ENCODE results near the gene LGI4. TPM values are rescaled to one million over a fixed set of nuclear protein-coding genes. Genes with fewer than 3 reads are reported as not detected.

The LGI4 gene
- total RNA-seq, 1 experiment from 2014 or later, result 0.32 TPM

DNA sequence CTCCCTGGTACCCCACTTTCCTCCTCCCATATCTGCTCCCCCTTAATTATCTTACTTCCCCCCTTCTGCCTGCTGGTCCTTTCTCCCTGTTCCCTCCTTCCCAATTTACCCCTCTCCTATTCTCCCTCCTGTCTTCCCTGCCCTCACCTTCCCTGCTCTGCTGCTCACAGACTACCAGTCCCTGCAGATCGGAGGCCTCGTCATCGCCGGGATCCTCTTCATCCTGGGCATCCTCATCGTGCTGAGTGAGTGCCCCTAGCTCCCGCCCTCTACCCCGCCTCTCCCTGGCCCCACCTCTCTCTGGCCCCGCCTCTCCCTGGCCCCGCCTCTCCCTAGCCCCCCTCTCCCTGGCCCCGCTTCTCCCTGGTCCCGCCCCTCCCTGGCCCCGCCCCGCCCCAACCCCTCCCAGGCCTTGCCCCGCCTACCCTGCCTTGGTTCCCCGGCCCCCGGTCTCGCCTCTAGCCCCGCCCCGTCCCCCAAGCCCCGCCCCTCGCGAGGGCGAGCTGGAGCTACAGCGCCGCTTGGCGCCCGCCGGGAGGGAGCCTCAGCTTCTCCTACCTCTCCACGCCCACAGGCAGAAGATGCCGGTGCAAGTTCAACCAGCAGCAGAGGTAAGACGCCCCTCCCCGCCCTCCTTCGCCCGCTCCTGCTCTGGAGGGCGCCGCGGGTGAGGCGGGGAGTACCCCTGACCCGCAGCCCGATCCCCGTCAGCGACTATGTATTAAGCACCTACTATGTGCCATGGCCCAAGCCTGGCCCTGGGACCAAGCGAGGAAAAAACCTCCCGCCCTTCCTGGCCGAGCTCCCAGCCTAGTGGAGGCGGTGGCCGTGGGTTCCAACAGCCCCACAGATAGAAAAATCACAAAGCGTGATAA is 6.3 kb upstream of the LGI4 start:
- RAD21 ChIA-PET (ENCODE audit: low non-redundant PET in 1 of 2, low total read pairs in 2 of 2, uncharacterized antibody in 2 of 2, unreplicated experiment in 2 of 2), result interaction anchor here (0.6 to 2.3 kb wide), 8 partner anchors 20 to 97 kb away, joined by 3 to 25 read pairs (median 5); no protein-coding TSS in a partner anchor
- Histone ChIP-seq H3K36me3 (ENCODE audit: control insufficient read depth in 1 of 2, insufficient read depth in 2 of 2, low read length in 2 of 2) (no peaks in the 10 kb centered on the region), H3K79me2 (ENCODE audit: insufficient read depth, low read length) (no peaks in the 10 kb centered on the region), H3K4me2 (ENCODE audit: low read length) (peak overlapping the region; percentile 95), H3K4me1 (ENCODE audit: control insufficient read depth in 1 of 2, insufficient read depth in 2 of 2, low read length in 2 of 2) (peaks cover 22 to 35% of the 10 kb centered on the region in 2 experiments), H2AFZ (ENCODE audit: low read depth, low read length, poor library complexity, severe bottlenecking) (no peak overlapping the region), H3K27ac (ENCODE audit: low read depth, low read length) (peak overlapping the region; percentile 32; the same call in 1 of the 2 replicates), H3K27me3 (ENCODE audit: insufficient read depth, low read length) (no peaks in the 10 kb centered on the region), H3K4me3 (replicated peaks in 1 of 2; ENCODE audit: low read depth in 1 of 2, low read length in 2 of 2) (peak overlapping the region; percentile 49 to 66), H3K9me3 (ENCODE audit: control insufficient read depth in 1 of 2, insufficient read depth in 1 of 2, low read depth in 1 of 2, low read length in 2 of 2) (no peaks in the 10 kb centered on the region), H3K9me2 (ENCODE audit: insufficient read depth) (no peaks in the 10 kb centered on the region), H3K9ac (ENCODE audit: low read length) (peak overlapping the region; percentile 56), H4K20me1 (ENCODE audit: insufficient read depth) (no peaks in the 10 kb centered on the region)
- DNase-seq (ENCODE audit: low read depth, low spot score) (peak; percentile 83), ATAC-seq (peak; percentile 85)
- intact Hi-C loops (cut with micrococcal nuclease), result no loop called here
- POLR2A ChIA-PET, result interaction anchor here (0.7 to 1.6 kb wide), 9 partner anchors 11 to 507 kb away, joined by 3 to 12 read pairs (median 3); partner anchors contain the start of gene COX6B1
- BruUV-seq (replicated peaks), result no TSS peak
- peak; percentile 14; the same call in 1 of the 2 replicates for TF ChIP-seq POLR2AphosphoS5 (IDR thresholded peaks at IDR 0.05; ENCODE audit: low read depth, low read length)
- TF ChIP-seq, protein P1, sequence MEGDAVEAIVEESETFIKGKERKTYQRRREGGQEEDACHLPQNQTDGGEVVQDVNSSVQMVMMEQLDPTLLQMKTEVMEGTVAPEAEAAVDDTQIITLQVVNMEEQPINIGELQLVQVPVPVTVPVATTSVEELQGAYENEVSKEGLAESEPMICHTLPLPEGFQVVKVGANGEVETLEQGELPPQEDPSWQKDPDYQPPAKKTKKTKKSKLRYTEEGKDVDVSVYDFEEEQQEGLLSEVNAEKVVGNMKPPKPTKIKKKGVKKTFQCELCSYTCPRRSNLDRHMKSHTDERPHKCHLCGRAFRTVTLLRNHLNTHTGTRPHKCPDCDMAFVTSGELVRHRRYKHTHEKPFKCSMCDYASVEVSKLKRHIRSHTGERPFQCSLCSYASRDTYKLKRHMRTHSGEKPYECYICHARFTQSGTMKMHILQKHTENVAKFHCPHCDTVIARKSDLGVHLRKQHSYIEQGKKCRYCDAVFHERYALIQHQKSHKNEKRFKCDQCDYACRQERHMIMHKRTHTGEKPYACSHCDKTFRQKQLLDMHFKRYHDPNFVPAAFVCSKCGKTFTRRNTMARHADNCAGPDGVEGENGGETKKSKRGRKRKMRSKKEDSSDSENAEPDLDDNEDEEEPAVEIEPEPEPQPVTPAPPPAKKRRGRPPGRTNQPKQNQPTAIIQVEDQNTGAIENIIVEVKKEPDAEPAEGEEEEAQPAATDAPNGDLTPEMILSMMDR (IDR thresholded peaks at IDR 0.05 in 2 of 3, conservative IDR thresholded peaks at IDR 0.05 in 1 of 3; ENCODE audit: borderline replicate concordance in 1 of 3, insufficient read depth in 1 of 3, low read depth in 2 of 3, low read length in 2 of 3), result peak; percentile 44 to 47 (median 46); a peak in 4 of 6 replicates
- TF ChIP-seq ZNF274 (IDR thresholded peaks at IDR 0.05; ENCODE audit: low read depth, low read length), result no peak
- no peak for TF ChIP-seq SP1 (IDR thresholded peaks at IDR 0.05; ENCODE audit: low read depth)
- no peak for TF ChIP-seq CEBPB (IDR thresholded peaks at IDR 0.05; ENCODE audit: low read depth)
- no peak for TF ChIP-seq CBX3 (IDR thresholded peaks at IDR 0.05; ENCODE audit: low read depth)
- peak; percentile 72 for TF ChIP-seq RAD21 (IDR thresholded peaks at IDR 0.05; ENCODE audit: low read depth)
- CTCF ChIA-PET, result interaction anchor here (0.6 to 2.7 kb wide), 23 partner anchors 11 to 303 kb away, joined by 3 to 46 read pairs (median 4); partner anchors contain the start of genes FXYD3 and FXYD5
